H9 (cell line): Measurements from ENCODE around the gene ZNF837. TPM values are rescaled to one million over a fixed set of nuclear protein-coding genes. Genes with fewer than 3 reads are reported as not detected.

Experiments
- DNase-seq: peaks from one replicate; pipeline ENCODE4 v3.0.0-alpha.2; 2017
- H2AFZ ChIP-seq: one replicate; pipeline ENCODE4 v1.6.1; 2013; ENCODE audit warnings: mild to moderate bottlenecking, low read length, control low read depth, moderate library complexity
- H2AK5ac ChIP-seq: 2 replicates; pipeline ENCODE4 v1.6.1; 2013; ENCODE audit warnings: low read length, control low read depth, mixed read lengths; ENCODE audit not compliant: insufficient read length
- H2BK120ac ChIP-seq: one replicate; pipeline ENCODE4 v1.6.1; 2013; ENCODE audit warnings: low read depth, mild to moderate bottlenecking, low read length, control low read depth, inconsistent platforms; ENCODE audit not compliant: poor library complexity, severe bottlenecking
- H2BK12ac ChIP-seq: 2 replicates; pipeline ENCODE4 v1.6.1; 2013; ENCODE audit warnings: low read length, control low read depth, mixed read lengths, low read depth; ENCODE audit not compliant: insufficient read length
- H2BK15ac ChIP-seq: 2 replicates; pipeline ENCODE4 v1.6.1; 2013; ENCODE audit warnings: low read depth, low read length, control low read depth
- H2BK20ac ChIP-seq: one replicate; pipeline ENCODE4 v1.6.1; 2013; ENCODE audit warnings: low read depth, mild to moderate bottlenecking, low read length, control low read depth, inconsistent platforms; ENCODE audit not compliant: poor library complexity, severe bottlenecking
- H2BK5ac ChIP-seq: 2 replicates; pipeline ENCODE4 v1.6.1; 2013; ENCODE audit warnings: low read length, control low read depth, mixed read lengths; ENCODE audit not compliant: insufficient read length
- H3K14ac ChIP-seq: 2 replicates; pipeline ENCODE4 v1.6.1; 2013; ENCODE audit warnings: low read length, control low read depth; ENCODE audit not compliant: insufficient read depth
- H3K18ac ChIP-seq: 2 replicates; pipeline ENCODE4 v1.6.1; 2013; ENCODE audit warnings: low read depth, mild to moderate bottlenecking, mixed read lengths, low read length, control low read depth; ENCODE audit not compliant: insufficient read length
- H3K23ac ChIP-seq: 2 replicates; pipeline ENCODE4 v1.6.1; 2013; ENCODE audit warnings: low read length, control low read depth, mixed read lengths, low read depth; ENCODE audit not compliant: insufficient read length
- H3K23me2 ChIP-seq: 2 replicates; pipeline ENCODE4 v1.6.1; 2013; ENCODE audit warnings: low read depth, mild to moderate bottlenecking, mixed read lengths, low read length, control low read depth; ENCODE audit not compliant: insufficient read length, poor library complexity, severe bottlenecking
- H3K27ac ChIP-seq: 2 replicates; pipeline ENCODE4 v1.5.1; 2013; ENCODE audit warnings: low read length, control low read depth, mixed read lengths, low read depth; ENCODE audit not compliant: insufficient read length
- H3K27me3 ChIP-seq: 2 replicates; pipeline ENCODE4 v1.6.1; 2013; ENCODE audit warnings: low read length, control low read depth, inconsistent platforms; ENCODE audit not compliant: insufficient read depth
- H3K4ac ChIP-seq: 2 replicates; pipeline ENCODE4 v1.6.1; 2013; ENCODE audit warnings: low read depth, mild to moderate bottlenecking, control low read depth, inconsistent platforms, low read length, moderate library complexity
- H3K4me1 ChIP-seq: 2 replicates; pipeline ENCODE4 v1.6.1; 2013; ENCODE audit warnings: low read length, control low read depth, inconsistent platforms; ENCODE audit not compliant: insufficient read depth
- H3K4me2 ChIP-seq: 2 replicates; pipeline ENCODE4 v1.6.1; 2013; ENCODE audit warnings: low read length, control low read depth, mixed read lengths; ENCODE audit not compliant: insufficient read length, insufficient read depth
- H3K56ac ChIP-seq: 2 replicates; pipeline ENCODE4 v1.6.1; 2013; ENCODE audit warnings: low read depth, mild to moderate bottlenecking, mixed read lengths, low read length, control low read depth; ENCODE audit not compliant: insufficient read length
- H3K79me1 ChIP-seq: 2 replicates; pipeline ENCODE4 v1.6.1; 2013; ENCODE audit warnings: low read depth, mild to moderate bottlenecking, moderate library complexity, low read length, control low read depth, inconsistent platforms; ENCODE audit not compliant: insufficient read depth, poor library complexity, severe bottlenecking
- H3K79me2 ChIP-seq: 2 replicates; pipeline ENCODE4 v1.6.1; 2013; ENCODE audit warnings: low read length, control low read depth, inconsistent platforms; ENCODE audit not compliant: insufficient read depth
- H3K9ac ChIP-seq: 2 replicates; pipeline ENCODE4 v1.6.1; 2013; ENCODE audit warnings: low read length, control low read depth, mixed read lengths; ENCODE audit not compliant: insufficient read length; ENCODE audit errors: extremely low read depth
- H3K9me3 ChIP-seq: one replicate; pipeline ENCODE4 v1.6.1; 2013; ENCODE audit warnings: low read depth, low read length, inconsistent platforms; ENCODE audit not compliant: control insufficient read depth
- H3T11ph ChIP-seq: one replicate; pipeline ENCODE4 v1.6.1; 2013; ENCODE audit warnings: mild to moderate bottlenecking, low read length, control low read depth, inconsistent platforms
- H4K20me1 ChIP-seq: one replicate; pipeline ENCODE4 v1.6.1; 2013; ENCODE audit not compliant: control insufficient read depth, insufficient read length, insufficient read depth
- H4K5ac ChIP-seq: 2 replicates; pipeline ENCODE4 v1.6.1; 2013; ENCODE audit warnings: low read depth, mild to moderate bottlenecking, mixed read lengths, low read length, control low read depth; ENCODE audit not compliant: insufficient read length
- H4K8ac ChIP-seq: replicated peaks from 2 replicates; pipeline ENCODE4 v1.6.1; 2013; ENCODE audit warnings: low read length, control low read depth, mixed read lengths, low read depth; ENCODE audit not compliant: insufficient read length
- H4K91ac ChIP-seq: 2 replicates; pipeline ENCODE4 v1.6.1; 2013; ENCODE audit warnings: low read depth, mild to moderate bottlenecking, moderate library complexity, mixed read lengths, low read length, control low read depth; ENCODE audit not compliant: insufficient read length
- H3K27ac Mint-ChIP-seq, 3 experiments: 2 replicates in 2 of 3; 3 replicates in 1 of 3; pipeline ENCODE4 v1.8.0; 2020 to 2021; ENCODE audit warnings: mixed read lengths in 3 of 3, mild to moderate bottlenecking in 1 of 3, moderate library complexity in 1 of 3
- H3K27me3 Mint-ChIP-seq: 2 replicates; pipeline ENCODE4 v1.8.0; 2021; ENCODE audit warnings: low read depth, mild to moderate bottlenecking, moderate library complexity, mixed read lengths
- H3K36me3 Mint-ChIP-seq, 3 experiments: 2 replicates in 2 of 3; 3 replicates in 1 of 3; pipeline ENCODE4 v1.8.0; 2020 to 2021; ENCODE audit warnings: low read depth in 3 of 3, mixed read lengths in 3 of 3; ENCODE audit not compliant: insufficient read depth in 1 of 3
- H3K4me1 Mint-ChIP-seq, 2 experiments: 2 replicates each; pipeline ENCODE4 v1.8.0; 2020; ENCODE audit warnings: mixed read lengths in 2 of 2
- H3K4me3 Mint-ChIP-seq, 2 experiments: 2 replicates in 1 of 2; 3 replicates in 1 of 2; pipeline ENCODE4 v1.8.0; 2020 to 2021; ENCODE audit warnings: mild to moderate bottlenecking in 2 of 2, mixed read lengths in 2 of 2, moderate library complexity in 1 of 2
- H3K9me3 Mint-ChIP-seq, 2 experiments: 2 replicates in 1 of 2; 3 replicates in 1 of 2; pipeline ENCODE4 v1.8.0; 2020; ENCODE audit warnings: mild to moderate bottlenecking in 2 of 2, mixed read lengths in 2 of 2, moderate library complexity in 1 of 2
- CTCF ChIP-seq: fragments of 200-600 bp; sonication (generic); conservative IDR thresholded peaks from 3 replicates; pipeline ENCODE4 v1.8.0; 2021; ENCODE audit warnings: antibody characterized with exemption, mild to moderate bottlenecking
- WGBS: extraction: QIAGEN DNeasy Blood & Tissue Kit; methylation state at CpG from one replicate; pipeline ENCODE4 v1.1.7; 2013; ENCODE audit warnings: missing lambda C conversion rate, low lambda C conversion rate, mixed read lengths; ENCODE audit not compliant: insufficient read length; ENCODE audit errors: extremely low coverage; 5-methylcytosine and 5-hydroxymethylcytosine counted together
- total RNA-seq: library from RNA; stranded (reverse); gene quantifications from 2 replicates; pipeline ENCODE4 v1.2.1, GENCODE V29; 2021

The ZNF837 gene
- total RNA-seq, 1 experiment from 2014 or later, result 3.4 TPM

GRCh38 chr19:58399903-58400302 lies 19.1 kb upstream of the ZNF837 start:
- no peaks in the 10 kb centered on the region for H3K9me3 ChIP-seq
- H2BK12ac ChIP-seq, result no peak overlapping the region
- no peak overlapping the region for H4K91ac ChIP-seq
- H3K9ac ChIP-seq, result no peak overlapping the region
- H3K4ac ChIP-seq, result no peak overlapping the region
- no peak overlapping the region for H3K23ac ChIP-seq
- no peak for TF ChIP-seq CTCF
- H3K23me2 ChIP-seq, result peaks cover 13% of the 10 kb centered on the region
- H3K4me1 Mint-ChIP-seq, result peaks cover 12 to 14% of the 10 kb centered on the region in 2 experiments
- no peak overlapping the region for H2BK120ac ChIP-seq
- no peak overlapping the region for H2BK15ac ChIP-seq
- no peaks in the 10 kb centered on the region; the same call in 1 of the 2 replicates for H3K4me1 ChIP-seq
- no CpG with 5 or more reads among the region's 3 CpGs for WGBS
- no peak overlapping the region for H2BK5ac ChIP-seq
- no peak overlapping the region for H4K8ac ChIP-seq
- H3K56ac ChIP-seq, result no peak overlapping the region
- H3K27me3 ChIP-seq, result no peaks in the 10 kb centered on the region; the same call in 1 of the 2 replicates
- no peaks in the 10 kb centered on the region for H3K79me2 ChIP-seq
- H3K4me3 Mint-ChIP-seq, result peak overlapping the region in 1 of 2 experiments; percentile 94; a peak in 4 of 5 replicates
- peaks cover 2% of the 10 kb centered on the region in 2 experiments; a peak in 3 of 5 replicates for H3K9me3 Mint-ChIP-seq
- peak overlapping the region; percentile 73 for H3K4me2 ChIP-seq
- H3K27ac ChIP-seq, result no peak overlapping the region
- peak overlapping the region in 1 of 3 experiments; percentile 28; a peak in 1 of 7 replicates for H3K27ac Mint-ChIP-seq
- H4K5ac ChIP-seq, result no peak overlapping the region
- H2BK20ac ChIP-seq, result no peak overlapping the region
- H2AK5ac ChIP-seq, result no peak overlapping the region
- no peak overlapping the region for H2AFZ ChIP-seq
- H3K18ac ChIP-seq, result no peak overlapping the region
- H3K79me1 ChIP-seq, result no peaks in the 10 kb centered on the region
- peaks cover 2% of the 10 kb centered on the region for H4K20me1 ChIP-seq
- peaks cover 3 to 4% (median 3%) of the 10 kb centered on the region in 3 experiments; a peak in 5 of 7 replicates for H3K36me3 Mint-ChIP-seq
- no peak overlapping the region for H3K14ac ChIP-seq
- DNase-seq, result peak; percentile 12
- no peak overlapping the region for H3T11ph ChIP-seq
- H3K27me3 Mint-ChIP-seq, result peaks cover 14% of the 10 kb centered on the region
